K562 (cell line): Measurements from ENCODE around the gene AMELX. TPM values are rescaled to one million over a fixed set of nuclear protein-coding genes. Genes with fewer than 3 reads are reported as not detected.

Source experiments
- ADNP ChIP-seq: fragments of 200-800 bp; sonication (Bioruptor generic); IDR thresholded peaks from 2 replicates; pipeline ENCODE4 v1.6.1; 2016; ENCODE audit warnings: missing genetic modification characterization, missing compliant biosample characterization
- CREM ChIP-seq: IDR thresholded peaks from 2 replicates; pipeline ENCODE4 v1.6.1; 2014; ENCODE audit warnings: antibody characterized with exemption, low read depth
- MEF2D ChIP-seq: conservative IDR thresholded peaks from 2 replicates; pipeline ENCODE4 v1.6.1; 2016; ENCODE audit warnings: low read depth, missing genetic modification characterization, missing compliant biosample characterization
- NR2C1 ChIP-seq, 2 experiments: fragments of 450-650 bp; IDR thresholded peaks; 2 replicates each; pipeline ENCODE4 v1.6.1; 2017; ENCODE audit warnings: mild to moderate bottlenecking in 2 of 2, antibody characterized with exemption in 1 of 2, inconsistent platforms in 1 of 2, missing compliant biosample characterization in 1 of 2, missing genetic modification characterization in 1 of 2
- SAFB2 ChIP-seq: fragments of 200-400 bp; formaldehyde crosslinking; IDR thresholded peaks from 2 replicates; pipeline ENCODE4 v1.6.1; 2018; ENCODE audit warnings: borderline replicate concordance, low read length, low read depth, moderate library complexity; ENCODE audit not compliant: severe bottlenecking
- SMARCA4 ChIP-seq: fragments of 450-650 bp; IDR thresholded peaks from 2 replicates; pipeline ENCODE4 v1.6.1; 2016
- STAG1 ChIP-seq: sonication (generic); formaldehyde crosslinking; IDR thresholded peaks from 2 replicates; pipeline ENCODE4 v1.5.0; 2020; ENCODE audit warnings: missing genetic modification reagents, borderline replicate concordance
- TAF9B ChIP-seq: fragments of 450-650 bp; IDR thresholded peaks from 2 replicates; pipeline ENCODE4 v1.6.1; 2018; ENCODE audit warnings: mild to moderate bottlenecking; ENCODE audit not compliant: partially characterized antibody
- THRAP3 ChIP-seq: fragments of 450-650 bp; IDR thresholded peaks from 2 replicates; pipeline ENCODE4 v1.6.1; 2016; ENCODE audit warnings: mild to moderate bottlenecking, inconsistent platforms, borderline replicate concordance
- ZKSCAN3 ChIP-seq: fragments of 250-450 bp; sonication (Bioruptor Pico); IDR thresholded peaks from 2 replicates; pipeline ENCODE4 v1.4.0; 2020
- ZNF764 ChIP-seq: fragments of 250-450 bp; sonication (Bioruptor Pico); IDR thresholded peaks from 2 replicates; pipeline ENCODE4 v1.4.0; 2020; ENCODE audit warnings: low read depth, mild to moderate bottlenecking, moderate library complexity
- ZSCAN29 ChIP-seq: fragments of 450-650 bp; IDR thresholded peaks from 2 replicates; pipeline ENCODE4 v1.6.1; 2017
- polyA plus RNA-seq, 8 experiments: library from polyadenylated mRNA; depleted of rRNA in 4 of 8; stranded (reverse) in 5 of 8; unstranded in 3 of 8; fragments of >200 nt; fragmentation: Nextera tagmentation in 2 of 8; fragmentation: Illumina TruSeq in 1 of 8; extraction: Ambion mirVana in 2 of 8; extraction: Trizol in 1 of 8; gene quantifications; 2 replicates each; pipeline versions ENCODE4 v1.2.1 to v1.2.3, GENCODE V29; 2011 to 2014; ENCODE audit warnings: inconsistent platforms in 1 of 8, missing spikeins in 1 of 8
- total RNA-seq, 7 experiments: library from RNA; depleted of rRNA in 6 of 7; stranded (reverse); fragments of >200 nt in 6 of 7; fragmentation: Illumina TruSeq in 2 of 7; extraction: Trizol in 2 of 7; gene quantifications; 2 replicates each; pipeline versions ENCODE4 v1.2.1 to v1.2.3, GENCODE V29; 2011 to 2021; ENCODE audit warnings: low replicate concordance in 1 of 7
- TF ChIP-seq, protein P1 (sequence below): sonication (generic); formaldehyde crosslinking; IDR thresholded peaks from 2 replicates; pipeline ENCODE4 v1.9.0; 2022; ENCODE audit warnings: mild to moderate bottlenecking, missing genetic modification reagents
- TF ChIP-seq, protein P2 (sequence below), 2 experiments: IDR thresholded peaks; 2 replicates each; pipeline ENCODE4 v1.6.1; 2011; ENCODE audit warnings: borderline replicate concordance in 1 of 2, control low read depth in 1 of 2, low read depth in 1 of 2, low read length in 1 of 2, mild to moderate bottlenecking in 1 of 2, mixed read lengths in 1 of 2, moderate library complexity in 1 of 2; ENCODE audit not compliant: insufficient read depth in 1 of 2, insufficient read length in 1 of 2, poor library complexity in 1 of 2, severe bottlenecking in 1 of 2; ENCODE audit errors: extremely low read depth in 1 of 2
- TF ChIP-seq, protein P3 (sequence below): fragments of 250-450 bp; sonication (Bioruptor Pico); IDR thresholded peaks from 2 replicates; pipeline ENCODE4 v1.4.0; 2020; ENCODE audit warnings: mild to moderate bottlenecking, moderate library complexity, borderline replicate concordance
- TF ChIP-seq, protein P4 (sequence below): fragments of 450-650 bp; IDR thresholded peaks from 2 replicates; pipeline ENCODE4 v1.6.1; 2017; ENCODE audit warnings: antibody characterized with exemption, mild to moderate bottlenecking
- TF ChIP-seq, protein P5 (sequence below): sonication (generic); IDR thresholded peaks from 2 replicates; pipeline ENCODE4 v1.6.1; 2016

The AMELX gene
- total and polyA plus RNA-seq, 9 of the 15 experiments (the other 6 are each of a cell fraction or from before 2014, with no cell fraction given), result 0.22 TPM; not detected in 8

DNA sequence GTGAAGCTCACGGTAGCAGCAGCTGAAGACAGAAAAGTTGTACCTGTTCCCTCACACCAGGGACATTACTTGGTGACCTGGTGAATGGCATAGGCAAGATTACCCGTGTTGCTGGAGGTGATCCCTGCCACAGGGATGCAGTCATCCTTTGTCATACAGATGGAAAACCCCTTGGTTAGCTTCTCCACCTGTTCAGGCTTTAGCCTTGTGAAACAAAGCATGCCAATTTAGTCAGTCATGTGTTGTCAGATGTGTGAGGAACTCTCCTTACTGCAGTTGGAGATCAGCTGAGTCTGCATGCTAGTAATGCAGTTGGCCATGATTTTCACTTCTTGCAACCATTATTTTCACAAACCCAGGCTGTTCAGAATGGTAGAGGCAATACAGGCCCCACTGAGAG lies 41.0 kb downstream of the AMELX start (continued):
- TF ChIP-seq SAFB2 (no peak), TAF9B (no peak), MEF2D (no peak), STAG1 (no peak), SMARCA4 (no peak), ADNP (no peak), CREM (no peak), NR2C1 (IDR thresholded peaks at IDR 0.05) (no peak), NR2C1 (tag; IDR thresholded peaks at IDR 0.05) (no peak), ZNF764 (CRISPR knock-in tag) (no peak), ZKSCAN3 (CRISPR knock-in tag) (no peak), THRAP3 (no peak), ZSCAN29 (no peak)
- TF ChIP-seq, protein P1, sequence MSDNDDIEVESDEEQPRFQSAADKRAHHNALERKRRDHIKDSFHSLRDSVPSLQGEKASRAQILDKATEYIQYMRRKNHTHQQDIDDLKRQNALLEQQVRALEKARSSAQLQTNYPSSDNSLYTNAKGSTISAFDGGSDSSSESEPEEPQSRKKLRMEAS (CRISPR knock-in tag), result 0 out of 2 replicates have a peak, but pooled peaks have one; percentile 29
- TF ChIP-seq, protein P2, sequence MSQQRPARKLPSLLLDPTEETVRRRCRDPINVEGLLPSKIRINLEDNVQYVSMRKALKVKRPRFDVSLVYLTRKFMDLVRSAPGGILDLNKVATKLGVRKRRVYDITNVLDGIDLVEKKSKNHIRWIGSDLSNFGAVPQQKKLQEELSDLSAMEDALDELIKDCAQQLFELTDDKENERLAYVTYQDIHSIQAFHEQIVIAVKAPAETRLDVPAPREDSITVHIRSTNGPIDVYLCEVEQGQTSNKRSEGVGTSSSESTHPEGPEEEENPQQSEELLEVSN (IDR thresholded peaks at IDR 0.05; ENCODE audit: borderline replicate concordance in 1 of 2, extremely low read depth in 1 of 2, insufficient read depth in 1 of 2, insufficient read length in 1 of 2, low read depth in 1 of 2, low read length in 1 of 2, poor library complexity in 1 of 2, severe bottlenecking in 1 of 2), result peak in 1 of 2 experiments; percentile 29
- TF ChIP-seq, protein P3, sequence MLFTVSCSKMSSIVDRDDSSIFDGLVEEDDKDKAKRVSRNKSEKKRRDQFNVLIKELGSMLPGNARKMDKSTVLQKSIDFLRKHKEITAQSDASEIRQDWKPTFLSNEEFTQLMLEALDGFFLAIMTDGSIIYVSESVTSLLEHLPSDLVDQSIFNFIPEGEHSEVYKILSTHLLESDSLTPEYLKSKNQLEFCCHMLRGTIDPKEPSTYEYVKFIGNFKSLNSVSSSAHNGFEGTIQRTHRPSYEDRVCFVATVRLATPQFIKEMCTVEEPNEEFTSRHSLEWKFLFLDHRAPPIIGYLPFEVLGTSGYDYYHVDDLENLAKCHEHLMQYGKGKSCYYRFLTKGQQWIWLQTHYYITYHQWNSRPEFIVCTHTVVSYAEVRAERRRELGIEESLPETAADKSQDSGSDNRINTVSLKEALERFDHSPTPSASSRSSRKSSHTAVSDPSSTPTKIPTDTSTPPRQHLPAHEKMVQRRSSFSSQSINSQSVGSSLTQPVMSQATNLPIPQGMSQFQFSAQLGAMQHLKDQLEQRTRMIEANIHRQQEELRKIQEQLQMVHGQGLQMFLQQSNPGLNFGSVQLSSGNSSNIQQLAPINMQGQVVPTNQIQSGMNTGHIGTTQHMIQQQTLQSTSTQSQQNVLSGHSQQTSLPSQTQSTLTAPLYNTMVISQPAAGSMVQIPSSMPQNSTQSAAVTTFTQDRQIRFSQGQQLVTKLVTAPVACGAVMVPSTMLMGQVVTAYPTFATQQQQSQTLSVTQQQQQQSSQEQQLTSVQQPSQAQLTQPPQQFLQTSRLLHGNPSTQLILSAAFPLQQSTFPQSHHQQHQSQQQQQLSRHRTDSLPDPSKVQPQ (CRISPR knock-in tag), result no peak
- TF ChIP-seq, protein P4, sequence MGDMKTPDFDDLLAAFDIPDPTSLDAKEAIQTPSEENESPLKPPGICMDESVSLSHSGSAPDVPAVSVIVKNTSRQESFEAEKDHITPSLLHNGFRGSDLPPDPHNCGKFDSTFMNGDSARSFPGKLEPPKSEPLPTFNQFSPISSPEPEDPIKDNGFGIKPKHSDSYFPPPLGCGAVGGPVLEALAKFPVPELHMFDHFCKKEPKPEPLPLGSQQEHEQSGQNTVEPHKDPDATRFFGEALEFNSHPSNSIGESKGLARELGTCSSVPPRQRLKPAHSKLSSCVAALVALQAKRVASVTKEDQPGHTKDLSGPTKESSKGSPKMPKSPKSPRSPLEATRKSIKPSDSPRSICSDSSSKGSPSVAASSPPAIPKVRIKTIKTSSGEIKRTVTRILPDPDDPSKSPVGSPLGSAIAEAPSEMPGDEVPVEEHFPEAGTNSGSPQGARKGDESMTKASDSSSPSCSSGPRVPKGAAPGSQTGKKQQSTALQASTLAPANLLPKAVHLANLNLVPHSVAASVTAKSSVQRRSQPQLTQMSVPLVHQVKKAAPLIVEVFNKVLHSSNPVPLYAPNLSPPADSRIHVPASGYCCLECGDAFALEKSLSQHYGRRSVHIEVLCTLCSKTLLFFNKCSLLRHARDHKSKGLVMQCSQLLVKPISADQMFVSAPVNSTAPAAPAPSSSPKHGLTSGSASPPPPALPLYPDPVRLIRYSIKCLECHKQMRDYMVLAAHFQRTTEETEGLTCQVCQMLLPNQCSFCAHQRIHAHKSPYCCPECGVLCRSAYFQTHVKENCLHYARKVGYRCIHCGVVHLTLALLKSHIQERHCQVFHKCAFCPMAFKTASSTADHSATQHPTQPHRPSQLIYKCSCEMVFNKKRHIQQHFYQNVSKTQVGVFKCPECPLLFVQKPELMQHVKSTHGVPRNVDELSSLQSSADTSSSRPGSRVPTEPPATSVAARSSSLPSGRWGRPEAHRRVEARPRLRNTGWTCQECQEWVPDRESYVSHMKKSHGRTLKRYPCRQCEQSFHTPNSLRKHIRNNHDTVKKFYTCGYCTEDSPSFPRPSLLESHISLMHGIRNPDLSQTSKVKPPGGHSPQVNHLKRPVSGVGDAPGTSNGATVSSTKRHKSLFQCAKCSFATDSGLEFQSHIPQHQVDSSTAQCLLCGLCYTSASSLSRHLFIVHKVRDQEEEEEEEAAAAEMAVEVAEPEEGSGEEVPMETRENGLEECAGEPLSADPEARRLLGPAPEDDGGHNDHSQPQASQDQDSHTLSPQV, result 0 out of 2 replicates have a peak, but pooled peaks have one; percentile 36
- TF ChIP-seq, protein P5, sequence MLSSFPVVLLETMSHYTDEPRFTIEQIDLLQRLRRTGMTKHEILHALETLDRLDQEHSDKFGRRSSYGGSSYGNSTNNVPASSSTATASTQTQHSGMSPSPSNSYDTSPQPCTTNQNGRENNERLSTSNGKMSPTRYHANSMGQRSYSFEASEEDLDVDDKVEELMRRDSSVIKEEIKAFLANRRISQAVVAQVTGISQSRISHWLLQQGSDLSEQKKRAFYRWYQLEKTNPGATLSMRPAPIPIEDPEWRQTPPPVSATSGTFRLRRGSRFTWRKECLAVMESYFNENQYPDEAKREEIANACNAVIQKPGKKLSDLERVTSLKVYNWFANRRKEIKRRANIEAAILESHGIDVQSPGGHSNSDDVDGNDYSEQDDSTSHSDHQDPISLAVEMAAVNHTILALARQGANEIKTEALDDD, result peak; percentile 44; the same call in 1 of the 2 replicates
